K562 (cell line): Measurements from ENCODE around the gene EFCAB12. TPM values are rescaled to one million over a fixed set of nuclear protein-coding genes. Genes with fewer than 3 reads are reported as not detected.

Experiments used
- ATAC-seq: fragments of 200-7000 bp; cut with Tn5 transposase; 3 replicates; pipeline ENCODE4 v1.9.1; 2020; ENCODE audit warnings: moderate library complexity
- BruUV-seq: library from RNA; stranded (reverse); fragments of 400-500 nt; replicated peaks from 2 replicates; lab custom pipeline; 2021; lab: Mats Ljungman, UMichigan
- CTCF ChIA-PET: fragments of 300-600 bp; formaldehyde crosslinking; extraction: SDS; loops from one replicate; lab custom pipeline; 2021; ENCODE audit warnings: low intra/inter-chr PET ratio; lab: Yijun Ruan, JAX
- POLR2A ChIA-PET: fragments of 300-600, 350-650 bp; sonication (Branson Sonifier 250); formaldehyde crosslinking; extraction: SDS; loops from one replicate; lab custom pipeline; 2021; ENCODE audit warnings: antibody characterized with exemption, inconsistent platforms; lab: Yijun Ruan, JAX
- DNase-seq, 4 experiments: peaks; one replicate each; pipeline versions ENCODE4 v3.0.0 to v3.0.0-alpha.2; 2011 to 2018; ENCODE audit warnings: low spot score in 3 of 4, mixed read lengths in 3 of 4; ENCODE audit errors: extremely low read depth in 1 of 4
- FAIRE-seq: peaks from 2 replicates; lab custom pipeline; 2011; peaks lifted over from hg19 to GRCh38; lab: Jason Lieb, UNC
- H2AFZ ChIP-seq: 2 replicates; pipeline ENCODE4 v1.6.0; 2011; ENCODE audit warnings: low read depth, low read length, control low read depth, inconsistent platforms
- H3K27ac ChIP-seq: fragments of 200-600 bp; 3 replicates; pipeline ENCODE4 v1.8.0; 2011; ENCODE audit warnings: low read depth, mild to moderate bottlenecking, control low read depth, inconsistent platforms, low read length, moderate library complexity, mixed read lengths; ENCODE audit errors: extremely low read depth
- H3K27me3 ChIP-seq, 2 experiments: fragments of 300-600 bp in 1 of 2; 2 replicates in 1 of 2; 3 replicates in 1 of 2; pipeline versions ENCODE4 v1.6.0 to v1.8.0; 2011; ENCODE audit warnings: inconsistent platforms in 2 of 2, low read length in 2 of 2, mild to moderate bottlenecking in 1 of 2, mixed read lengths in 1 of 2, moderate library complexity in 1 of 2; ENCODE audit not compliant: control insufficient read depth in 2 of 2, insufficient read depth in 2 of 2
- H3K36me3 ChIP-seq: fragments of 300-600 bp; 3 replicates; pipeline ENCODE4 v1.8.0; 2011; ENCODE audit warnings: mild to moderate bottlenecking, low read length, inconsistent platforms; ENCODE audit not compliant: control insufficient read depth, insufficient read depth
- H3K4me1 ChIP-seq, 2 experiments: fragments of 200-600 bp in 1 of 2; replicated peaks in 1 of 2; 2 replicates in 1 of 2; 3 replicates in 1 of 2; pipeline versions ENCODE4 v1.5.1 to v1.8.0; 2011; ENCODE audit warnings: inconsistent platforms in 2 of 2, low read length in 2 of 2, mild to moderate bottlenecking in 1 of 2, mixed read lengths in 1 of 2, moderate library complexity in 1 of 2; ENCODE audit not compliant: control insufficient read depth in 2 of 2, insufficient read depth in 2 of 2
- H3K4me2 ChIP-seq: 2 replicates; pipeline ENCODE4 v1.6.1; 2011; ENCODE audit warnings: low read length, control low read depth, inconsistent platforms, mixed read lengths; ENCODE audit not compliant: insufficient read depth
- H3K4me3 ChIP-seq: fragments of 200-600 bp; sonication (generic), shearing (Covaris generic); 2 replicates; pipeline ENCODE4 v1.5.1; 2016; ENCODE audit warnings: control low read depth, inconsistent platforms
- H3K79me2 ChIP-seq: fragments of 200-600 bp; 3 replicates; pipeline ENCODE4 v1.8.0; 2011; ENCODE audit warnings: low read length, inconsistent platforms; ENCODE audit not compliant: control insufficient read depth, insufficient read depth
- H3K9ac ChIP-seq, 2 experiments: 2 replicates each; pipeline versions ENCODE4 v1.6.0 to v1.6.1; 2011; ENCODE audit warnings: low read depth in 2 of 2, low read length in 2 of 2, control low read depth in 1 of 2, inconsistent platforms in 1 of 2, mild to moderate bottlenecking in 1 of 2, mixed read lengths in 1 of 2; ENCODE audit not compliant: insufficient read depth in 1 of 2
- H3K9me1 ChIP-seq: one replicate; pipeline ENCODE4 v1.6.0; 2011; ENCODE audit warnings: inconsistent platforms, mild to moderate bottlenecking, low read length, moderate library complexity; ENCODE audit not compliant: control insufficient read depth, insufficient read depth
- H3K9me3 ChIP-seq: replicated peaks from 2 replicates; pipeline ENCODE4 v1.5.1; 2011; ENCODE audit warnings: low read depth, low read length, inconsistent platforms; ENCODE audit not compliant: control insufficient read depth, insufficient read depth
- H4K20me1 ChIP-seq: replicated peaks from 2 replicates; pipeline ENCODE4 v1.6.1; 2011; ENCODE audit warnings: low read length, inconsistent platforms, mixed read lengths; ENCODE audit not compliant: control insufficient read depth, insufficient read depth
- DLX4 ChIP-seq: fragments of 250-450 bp; sonication (Bioruptor Pico); IDR thresholded peaks from 2 replicates; pipeline ENCODE4 v1.6.1; 2021; ENCODE audit warnings: mild to moderate bottlenecking
- ELF1 ChIP-seq: fragments of 200-800 bp; sonication (Bioruptor generic); IDR thresholded peaks from 2 replicates; pipeline ENCODE4 v1.6.1; 2016; ENCODE audit warnings: missing genetic modification characterization, missing compliant biosample characterization
- ETV1 ChIP-seq: fragments of 450-650 bp; conservative IDR thresholded peaks from 2 replicates; pipeline ENCODE4 v1.6.1; 2016; ENCODE audit warnings: missing genetic modification characterization, control low read depth, low read depth, missing compliant biosample characterization
- FOXK2 ChIP-seq, 2 experiments: fragments of 450-650 bp; IDR thresholded peaks in 1 of 2; conservative IDR thresholded peaks in 1 of 2; 2 replicates each; pipeline ENCODE4 v1.6.1; 2016; ENCODE audit warnings: low read depth in 2 of 2, mild to moderate bottlenecking in 1 of 2
- MTA3 ChIP-seq: fragments of 450-650 bp; formaldehyde crosslinking; IDR thresholded peaks from 2 replicates; pipeline ENCODE4 v1.6.1; 2017; ENCODE audit warnings: mild to moderate bottlenecking, borderline replicate concordance
- PML ChIP-seq: IDR thresholded peaks from 2 replicates; pipeline ENCODE4 v1.6.1; 2012; ENCODE audit warnings: low read length, inconsistent platforms
- SPI1 ChIP-seq: IDR thresholded peaks from 2 replicates; pipeline ENCODE4 v1.6.1; 2011; ENCODE audit warnings: low read depth, low read length, control low read depth, borderline replicate concordance
- TRIM24 ChIP-seq, 2 experiments: fragments of 450-650 bp; IDR thresholded peaks; 2 replicates each; pipeline ENCODE4 v1.6.1; 2016
- YY1 ChIP-seq, 3 experiments: IDR thresholded peaks; 2 replicates each; pipeline ENCODE4 v1.6.1; 2011; ENCODE audit warnings: low read length in 2 of 3, mild to moderate bottlenecking in 2 of 3, moderate library complexity in 2 of 3, borderline replicate concordance in 1 of 3, control low read depth in 1 of 3, low read depth in 1 of 3; ENCODE audit not compliant: insufficient read depth in 3 of 3, insufficient replicate concordance in 2 of 3, control insufficient read depth in 1 of 3, insufficient read length in 1 of 3; ENCODE audit errors: extremely low read depth in 1 of 3
- ZFP36 ChIP-seq: fragments of 150-350 bp; IDR thresholded peaks from 2 replicates; pipeline ENCODE4 v1.6.1; 2018; ENCODE audit warnings: low read length, low read depth; ENCODE audit not compliant: partially characterized antibody
- ZNF197 ChIP-seq: fragments of 200-800 bp; sonication (Bioruptor generic); IDR thresholded peaks from 2 replicates; pipeline ENCODE4 v1.6.1; 2016; ENCODE audit warnings: low read depth, missing genetic modification characterization, missing compliant biosample characterization
- ZNF592 ChIP-seq: fragments of 450-650 bp; IDR thresholded peaks from 2 replicates; pipeline ENCODE4 v1.6.1; 2017; ENCODE audit warnings: antibody characterized with exemption, mild to moderate bottlenecking
- ZNF644 ChIP-seq: fragments of 200-800 bp; sonication (Bioruptor generic); IDR thresholded peaks from 2 replicates; pipeline ENCODE4 v1.6.1; 2016; ENCODE audit warnings: low read depth, missing genetic modification characterization, missing compliant biosample characterization
- ZNF766 ChIP-seq: fragments of 200-800 bp; sonication (Bioruptor generic); conservative IDR thresholded peaks from 2 replicates; pipeline ENCODE4 v1.6.1; 2016; ENCODE audit warnings: missing genetic modification characterization, missing compliant biosample characterization
- WGBS: fragments of 100-300 bp; shearing (Covaris generic); methylation state at CpG from one replicate; pipeline ENCODE4 v1.1.6; 2016; ENCODE audit warnings: low coverage, mixed read lengths; ENCODE audit not compliant: insufficient coverage; ENCODE audit errors: missing lambda C conversion rate; 5-methylcytosine and 5-hydroxymethylcytosine counted together
- in situ Hi-C: fragments of 300-500 bp; cut with MboI; formaldehyde crosslinking; loops from 4 replicates; pipeline ENCODE4 v1.15.0; 2018; ENCODE audit warnings: inconsistent platforms, mixed read lengths
- intact Hi-C: fragments of 100-400 bp; cut with micrococcal nuclease; formaldehyde crosslinking; loops from 2 replicates; pipeline ENCODE4 v1.14.2; 2022
- polyA plus RNA-seq, 8 experiments: library from polyadenylated mRNA; depleted of rRNA in 4 of 8; stranded (reverse) in 5 of 8; unstranded in 3 of 8; fragments of >200 nt; fragmentation: Nextera tagmentation in 2 of 8; fragmentation: Illumina TruSeq in 1 of 8; extraction: Ambion mirVana in 2 of 8; extraction: Trizol in 1 of 8; gene quantifications; 2 replicates each; pipeline versions ENCODE4 v1.2.1 to v1.2.3, GENCODE V29; 2011 to 2014; ENCODE audit warnings: inconsistent platforms in 1 of 8, missing spikeins in 1 of 8
- total RNA-seq, 7 experiments: library from RNA; depleted of rRNA in 6 of 7; stranded (reverse); fragments of >200 nt in 6 of 7; fragmentation: Illumina TruSeq in 2 of 7; extraction: Trizol in 2 of 7; gene quantifications; 2 replicates each; pipeline versions ENCODE4 v1.2.1 to v1.2.3, GENCODE V29; 2011 to 2021; ENCODE audit warnings: low replicate concordance in 1 of 7

The EFCAB12 gene
- total and polyA plus RNA-seq, 9 of the 15 experiments (the other 6 are each of a cell fraction or from before 2014, with no cell fraction given), result 0.08 to 0.95 (median 0.56) TPM; not detected in 1

- peak; percentile 89 for FAIRE-seq
- peaks cover 24 to 29% of the 10 kb centered on the region in 2 experiments; a peak in 4 of 5 replicates for H3K4me1 ChIP-seq
- no peaks in the 10 kb centered on the region for H3K79me2 ChIP-seq
- H3K9me1 ChIP-seq, result no peaks in the 10 kb centered on the region
- H3K9ac ChIP-seq, result peak overlapping the region in 1 of 2 experiments; percentile 19; a peak in 1 of 4 replicates
- intact Hi-C loops, result no loop called here
- H3K4me3 ChIP-seq, result no peak overlapping the region
- ATAC-seq, result peak; percentile 70
- TSS peak; percentile 91 for BruUV-seq
- H2AFZ ChIP-seq, result peak overlapping the region; percentile 93
- peak overlapping the region; percentile 71 for H3K27ac ChIP-seq
- DNase-seq, result peak in 1 of 4 experiments; percentile 66
- H3K27me3 ChIP-seq, result no peaks in the 10 kb centered on the region
- peak overlapping the region; percentile 10 for H3K4me2 ChIP-seq
- H3K9me3 ChIP-seq, result no peaks in the 10 kb centered on the region
- 45% methylated on average over 4 of the region's 4 CpGs for WGBS
- H4K20me1 ChIP-seq, result no peaks in the 10 kb centered on the region
- peaks cover 5% of the 10 kb centered on the region; the same call in 1 of the 3 replicates for H3K36me3 ChIP-seq
- in situ Hi-C loops, result no loop called here
- ChIA-PET POLR2A (interaction anchor here (1.2 kb wide), 1 partner anchor 38 kb away, joined by 3 read pairs; no protein-coding TSS in a partner anchor), CTCF (interaction anchor here (0.6 kb wide), 1 partner anchor 11 kb away, joined by 3 read pairs; no protein-coding TSS in a partner anchor)
- 0 out of 2 replicates have a peak, but pooled peaks have one; percentile 50 for TF ChIP-seq ZNF197
- TF ChIP-seq TRIM24 (IDR thresholded peaks at IDR 0.05), result peak in 1 of 2 experiments; percentile 13; a peak in 1 of 4 replicates
- TF ChIP-seq DLX4 (CRISPR knock-in tag), result no peak
- peak in 1 of 3 experiments; percentile 23 for TF ChIP-seq YY1 (IDR thresholded peaks at IDR 0.05; ENCODE audit: borderline replicate concordance in 1 of 3, control insufficient read depth in 1 of 3, extremely low read depth in 1 of 3, insufficient read depth in 3 of 3, insufficient read length in 1 of 3, insufficient replicate concordance in 2 of 3, low read depth in 1 of 3, low read length in 2 of 3)
- no peak for TF ChIP-seq PML
- peak; percentile 53 for TF ChIP-seq ZFP36
- peak; percentile 59; the same call in 1 of the 2 replicates for TF ChIP-seq ELF1
- peak in 1 of 2 experiments; percentile 39; a peak in 1 of 4 replicates for TF ChIP-seq FOXK2 (conservative IDR thresholded peaks at IDR 0.05 in 1 of 2, IDR thresholded peaks at IDR 0.05 in 1 of 2; ENCODE audit: low read depth in 2 of 2)
- TF ChIP-seq ZNF766 (CRISPR knock-in tag), result peak; percentile 94
- TF ChIP-seq ETV1 (tag), result 0 out of 2 replicates have a peak, but pooled peaks have one; percentile 23
- TF ChIP-seq SPI1, result peak; percentile 92
- TF ChIP-seq ZNF592, result peak; percentile 53; the same call in 1 of the 2 replicates
- TF ChIP-seq MTA3, result no peak
- 0 out of 2 replicates have a peak, but pooled peaks have one; percentile 30 for TF ChIP-seq ZNF644 (tag)
Measured at GRCh38 chr3:129424185-129424841, 4.1 kb downstream of the EFCAB12 start.
